Body of pancreas (tissue), 4 donors: ENCODE measurements around the gene TGFB1.

Experiments used
- CTCF ChIP-seq, 7 experiments: fragments of 450-650 bp in 4 of 7; fragments of 200-600 bp in 3 of 7; sonication (generic) in 3 of 7; IDR thresholded peaks; one replicate each; pipeline ENCODE4 v1.5.1; 2016 to 2019; ENCODE audit warnings: antibody characterized with exemption in 7 of 7
- POLR2A ChIP-seq, 3 donors: fragments of 450-650 bp; IDR thresholded peaks; one replicate each; pipeline ENCODE4 v1.6.1; 2016; ENCODE audit warnings: antibody characterized with exemption in 3 of 3, mild to moderate bottlenecking in 2 of 3

GRCh38 chr19:41355035-41355434 lies 1.3 kb upstream of the TGFB1 start:
- TF ChIP-seq CTCF (IDR thresholded peaks at IDR 0.05), result no peak
- no peak for TF ChIP-seq POLR2A (IDR thresholded peaks at IDR 0.05)
